Suprapubic skin (tissue), 4 donors: ENCODE measurements around the gene FOXE3. TPM values are rescaled to one million over a fixed set of nuclear protein-coding genes. Genes with fewer than 3 reads are reported as not detected.
A peak's percentile ranks its signal among the peaks of the same experiment; 100 is the strongest.

ENCODE experiments used
- DNase-seq, 2 donors: peaks; one replicate each; pipeline ENCODE4 v3.0.0-alpha.2; 2019; ENCODE audit warnings: low spot score in 2 of 2
- H3K27ac ChIP-seq: fragments of 200-600 bp; sonication (generic); one replicate; pipeline ENCODE4 v1.5.1; 2019
- H3K27me3 ChIP-seq: fragments of 200-600 bp; sonication (generic); one replicate; pipeline ENCODE4 v1.5.1; 2019
- H3K36me3 ChIP-seq: fragments of 200-600 bp; sonication (generic); one replicate; pipeline ENCODE4 v1.5.1; 2019
- H3K4me1 ChIP-seq: fragments of 200-600 bp; sonication (generic); one replicate; pipeline ENCODE4 v1.5.1; 2019
- H3K4me3 ChIP-seq: fragments of 200-600 bp; sonication (generic); one replicate; pipeline ENCODE4 v1.5.1; 2019; ENCODE audit warnings: mild to moderate bottlenecking
- H3K9me3 ChIP-seq: fragments of 200-600 bp; sonication (generic); one replicate; pipeline ENCODE4 v1.5.1; 2019
- EP300 ChIP-seq: sonication (generic); formaldehyde crosslinking; IDR thresholded peaks from one replicate; pipeline ENCODE4 v1.6.1; 2017; ENCODE audit warnings: antibody characterized with exemption
- POLR2A ChIP-seq, 2 donors: fragments of 450-650 bp; IDR thresholded peaks; one replicate each; pipeline ENCODE4 v1.6.1; 2017; ENCODE audit warnings: antibody characterized with exemption in 2 of 2, mild to moderate bottlenecking in 2 of 2, moderate library complexity in 2 of 2
- POLR2AphosphoS5 ChIP-seq, 3 donors: sonication (generic); formaldehyde crosslinking; IDR thresholded peaks; one replicate each; pipeline ENCODE4 v1.6.1; 2017; ENCODE audit warnings: antibody characterized with exemption in 3 of 3
- WGBS: methylation state at CpG from one replicate; pipeline ENCODE4 v1.1.5; 2018; 5-methylcytosine and 5-hydroxymethylcytosine counted together
- total RNA-seq, 4 donors: library from RNA; depleted of rRNA; stranded (reverse); fragments of >200 nt; gene quantifications; one replicate each; pipeline ENCODE4 v1.1.0, GENCODE V29; 2016
- TF ChIP-seq, protein P1 (sequence below), 2 donors: fragments of 200-600 bp in 1 of 2; fragments of 450-650 bp in 1 of 2; sonication (generic) in 1 of 2; IDR thresholded peaks; one replicate each; pipeline ENCODE4 v1.5.1; 2016 to 2019; ENCODE audit warnings: antibody characterized with exemption in 2 of 2, mild to moderate bottlenecking in 1 of 2, moderate library complexity in 1 of 2

The FOXE3 gene
- total RNA-seq, 4 donors from 2014 or later, result not detected

DNA sequence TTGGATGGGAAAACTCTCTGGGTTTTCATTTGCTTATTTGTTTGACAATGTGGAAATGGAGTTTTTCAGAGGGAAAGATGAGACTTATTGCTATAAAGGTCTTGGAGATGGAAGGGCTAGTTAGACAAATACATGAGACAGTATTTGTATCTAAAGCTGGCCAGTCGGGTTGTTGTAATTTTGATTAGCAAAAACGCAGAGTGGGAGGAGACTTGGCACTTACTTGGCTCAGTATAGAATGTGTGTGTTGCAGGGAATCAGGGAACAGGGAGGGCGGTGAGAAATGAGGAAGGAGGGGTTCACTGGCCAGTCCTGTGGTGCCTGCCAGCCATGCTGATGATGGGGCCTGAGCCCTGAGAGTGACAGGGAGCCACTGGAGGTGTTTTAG is 6.0 kb upstream of the FOXE3 start:
- TF ChIP-seq POLR2A (IDR thresholded peaks at IDR 0.05) (no peak), POLR2AphosphoS5 (IDR thresholded peaks at IDR 0.05) (no peak), EP300 (no peak)
- TF ChIP-seq, protein P1, sequence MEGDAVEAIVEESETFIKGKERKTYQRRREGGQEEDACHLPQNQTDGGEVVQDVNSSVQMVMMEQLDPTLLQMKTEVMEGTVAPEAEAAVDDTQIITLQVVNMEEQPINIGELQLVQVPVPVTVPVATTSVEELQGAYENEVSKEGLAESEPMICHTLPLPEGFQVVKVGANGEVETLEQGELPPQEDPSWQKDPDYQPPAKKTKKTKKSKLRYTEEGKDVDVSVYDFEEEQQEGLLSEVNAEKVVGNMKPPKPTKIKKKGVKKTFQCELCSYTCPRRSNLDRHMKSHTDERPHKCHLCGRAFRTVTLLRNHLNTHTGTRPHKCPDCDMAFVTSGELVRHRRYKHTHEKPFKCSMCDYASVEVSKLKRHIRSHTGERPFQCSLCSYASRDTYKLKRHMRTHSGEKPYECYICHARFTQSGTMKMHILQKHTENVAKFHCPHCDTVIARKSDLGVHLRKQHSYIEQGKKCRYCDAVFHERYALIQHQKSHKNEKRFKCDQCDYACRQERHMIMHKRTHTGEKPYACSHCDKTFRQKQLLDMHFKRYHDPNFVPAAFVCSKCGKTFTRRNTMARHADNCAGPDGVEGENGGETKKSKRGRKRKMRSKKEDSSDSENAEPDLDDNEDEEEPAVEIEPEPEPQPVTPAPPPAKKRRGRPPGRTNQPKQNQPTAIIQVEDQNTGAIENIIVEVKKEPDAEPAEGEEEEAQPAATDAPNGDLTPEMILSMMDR (IDR thresholded peaks at IDR 0.05), result no peak
- no peak for DNase-seq
- peaks cover 3% of the 10 kb centered on the region for H3K27me3 ChIP-seq
- H3K9me3 ChIP-seq, result no peaks in the 10 kb centered on the region
- WGBS, result 66% methylated on average over 3 of the region's 3 CpGs
- no peaks in the 10 kb centered on the region for H3K36me3 ChIP-seq
- H3K4me3 ChIP-seq, result no peak overlapping the region
- no peak overlapping the region for H3K27ac ChIP-seq
- no peaks in the 10 kb centered on the region for H3K4me1 ChIP-seq

DNA sequence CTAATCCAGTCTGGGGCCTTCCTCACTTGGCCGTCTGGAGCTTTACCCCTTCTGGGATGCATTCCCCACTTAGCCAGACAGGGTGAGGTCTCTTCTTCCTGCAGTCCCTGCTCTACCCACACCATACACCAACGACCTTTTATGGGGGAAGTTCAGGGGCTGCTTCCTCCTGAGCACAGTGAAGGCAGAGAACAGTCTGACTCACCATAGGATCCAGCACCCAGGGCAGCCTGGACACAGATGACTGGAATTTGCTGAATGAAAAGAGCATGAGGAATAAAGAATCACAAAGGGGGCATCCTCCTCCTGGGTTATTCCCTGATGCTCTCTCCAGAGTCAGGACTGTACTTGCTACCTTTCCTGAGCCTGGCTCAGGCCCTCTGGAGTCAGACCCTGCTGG is 4.6 kb upstream of the FOXE3 start:
- Histone ChIP-seq H3K27ac (no peak overlapping the region), H3K36me3 (no peaks in the 10 kb centered on the region), H3K27me3 (peaks cover 17% of the 10 kb centered on the region), H3K9me3 (no peaks in the 10 kb centered on the region), H3K4me3 (no peak overlapping the region), H3K4me1 (peaks cover under 1% of the 10 kb centered on the region)
- TF ChIP-seq POLR2AphosphoS5 (IDR thresholded peaks at IDR 0.05) (no peak), EP300 (no peak), POLR2A (IDR thresholded peaks at IDR 0.05) (no peak)
- TF ChIP-seq, protein P1 (IDR thresholded peaks at IDR 0.05), result no peak
- 64% methylated on average over 2 of the region's 2 CpGs for WGBS
- DNase-seq, result no peak

DNA sequence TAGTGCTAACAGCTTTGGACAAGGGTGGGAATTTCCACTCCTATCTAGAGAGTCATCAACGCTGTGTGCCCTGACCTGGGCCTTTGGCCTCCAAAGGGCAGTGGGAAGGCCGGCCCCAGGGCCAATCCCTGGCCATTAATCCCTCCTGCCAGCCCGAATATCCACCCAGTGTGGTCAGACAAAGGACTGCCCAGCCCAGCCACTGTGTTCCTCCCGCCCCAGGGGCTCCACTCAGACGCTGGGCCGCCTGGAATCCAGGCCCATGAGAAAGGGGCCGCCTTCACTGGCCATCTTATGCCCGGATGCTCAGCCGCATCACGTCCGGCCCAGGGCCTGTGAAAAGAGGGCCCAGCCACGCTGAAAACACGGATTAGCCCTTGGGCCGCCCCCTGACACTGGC is 3.6 kb upstream of the FOXE3 start:
- H3K27me3 ChIP-seq, result peaks cover 27% of the 10 kb centered on the region
- DNase-seq, result no peak
- H3K9me3 ChIP-seq, result no peaks in the 10 kb centered on the region
- WGBS, result 100% methylated on average over 6 of the region's 14 CpGs
- no peak overlapping the region for H3K4me3 ChIP-seq
- H3K36me3 ChIP-seq, result no peaks in the 10 kb centered on the region
- H3K4me1 ChIP-seq, result peaks cover 9% of the 10 kb centered on the region
- no peak overlapping the region for H3K27ac ChIP-seq
- TF ChIP-seq EP300, result no peak
- TF ChIP-seq, protein P1 (IDR thresholded peaks at IDR 0.05), result no peak

DNA sequence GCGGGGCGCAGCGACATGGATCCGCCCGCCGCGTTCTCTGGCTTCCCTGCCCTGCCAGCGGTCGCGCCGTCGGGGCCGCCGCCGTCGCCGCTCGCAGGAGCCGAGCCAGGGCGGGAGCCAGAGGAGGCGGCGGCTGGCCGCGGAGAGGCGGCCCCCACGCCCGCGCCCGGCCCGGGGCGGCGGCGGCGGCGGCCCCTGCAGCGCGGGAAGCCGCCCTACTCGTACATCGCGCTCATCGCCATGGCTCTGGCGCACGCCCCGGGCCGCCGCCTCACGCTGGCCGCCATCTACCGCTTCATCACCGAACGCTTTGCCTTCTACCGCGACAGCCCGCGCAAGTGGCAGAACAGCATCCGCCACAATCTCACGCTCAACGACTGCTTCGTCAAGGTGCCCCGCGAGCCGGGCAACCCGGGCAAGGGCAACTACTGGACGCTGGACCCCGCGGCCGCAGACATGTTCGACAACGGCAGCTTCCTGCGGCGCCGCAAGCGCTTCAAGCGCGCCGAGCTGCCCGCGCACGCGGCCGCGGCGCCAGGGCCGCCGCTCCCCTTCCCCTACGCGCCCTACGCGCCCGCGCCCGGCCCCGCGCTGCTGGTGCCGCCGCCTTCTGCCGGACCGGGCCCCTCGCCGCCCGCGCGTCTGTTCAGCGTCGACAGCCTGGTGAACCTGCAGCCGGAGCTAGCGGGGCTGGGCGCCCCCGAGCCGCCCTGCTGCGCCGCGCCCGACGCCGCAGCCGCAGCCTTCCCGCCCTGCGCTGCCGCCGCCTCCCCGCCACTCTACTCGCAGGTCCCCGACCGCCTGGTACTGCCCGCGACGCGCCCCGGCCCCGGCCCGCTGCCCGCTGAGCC is 459 bp downstream of the FOXE3 start:
- WGBS, result 5% methylated on average over 39 of the region's 134 CpGs
- peaks cover 9% of the 10 kb centered on the region for H3K4me1 ChIP-seq
- H3K27ac ChIP-seq, result no peak overlapping the region
- no peak for DNase-seq
- no peak for TF ChIP-seq POLR2A (IDR thresholded peaks at IDR 0.05)
- no peak for TF ChIP-seq EP300
- TF ChIP-seq POLR2AphosphoS5 (IDR thresholded peaks at IDR 0.05), result no peak
- TF ChIP-seq, protein P1 (IDR thresholded peaks at IDR 0.05), result no peak
- no peaks in the 10 kb centered on the region for H3K9me3 ChIP-seq
- no peaks in the 10 kb centered on the region for H3K36me3 ChIP-seq
- peaks cover 53% of the 10 kb centered on the region for H3K27me3 ChIP-seq
- peak overlapping the region; percentile 45 for H3K4me3 ChIP-seq

DNA sequence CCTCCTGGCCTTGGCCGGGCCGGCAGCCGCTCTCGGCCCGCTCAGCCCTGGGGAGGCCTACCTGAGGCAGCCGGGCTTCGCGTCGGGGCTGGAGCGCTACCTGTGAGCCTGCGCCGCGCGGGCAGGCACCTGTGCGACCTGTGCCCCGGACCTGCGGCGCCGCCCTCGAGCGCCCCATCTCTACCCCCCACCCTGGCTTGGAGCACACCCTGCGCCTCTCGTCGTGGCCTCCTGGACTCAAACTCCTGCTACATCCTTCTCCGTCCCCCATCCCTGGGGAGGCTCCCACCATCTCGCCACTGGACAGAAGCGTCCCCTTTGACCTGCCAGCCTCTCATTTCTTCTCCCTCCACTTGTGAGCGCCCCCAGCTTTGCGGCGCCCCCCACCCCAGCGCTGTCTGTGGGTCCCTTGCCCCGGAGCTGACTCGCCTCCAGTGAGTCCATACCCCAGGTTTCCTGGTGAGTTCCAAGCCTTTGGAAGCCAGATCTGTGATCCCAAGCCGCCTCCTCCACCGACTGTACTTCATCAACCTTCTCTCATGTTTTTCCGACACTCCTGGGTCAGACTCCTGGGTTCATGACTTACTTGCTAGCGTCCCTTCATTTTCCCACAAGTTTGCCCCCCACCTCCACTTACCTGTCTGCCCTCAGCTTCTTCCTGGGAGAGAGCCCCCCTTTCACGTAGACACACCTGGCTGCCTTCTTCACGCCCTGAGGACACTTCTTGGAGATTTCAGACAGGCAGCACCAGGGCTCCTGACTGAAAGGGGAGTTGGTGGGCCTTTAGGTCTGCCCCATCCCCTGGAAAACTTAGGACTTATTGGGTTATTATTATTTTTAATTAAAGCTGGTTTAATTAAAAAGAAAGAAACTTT is 1.3 kb downstream of the FOXE3 start:
- Histone ChIP-seq H3K27me3 (peaks cover 53% of the 10 kb centered on the region), H3K9me3 (no peaks in the 10 kb centered on the region)

More for the DNA sequence above, 1.3 kb downstream of the FOXE3 start:
- WGBS, result 59% methylated on average over 19 of the region's 39 CpGs
- Histone ChIP-seq H3K27ac (no peak overlapping the region), H3K36me3 (no peaks in the 10 kb centered on the region), H3K4me1 (peaks cover 9% of the 10 kb centered on the region), H3K4me3 (peak overlapping the region; percentile 45)
- no peak for DNase-seq
- TF ChIP-seq EP300 (no peak), POLR2A (IDR thresholded peaks at IDR 0.05) (no peak), POLR2AphosphoS5 (IDR thresholded peaks at IDR 0.05) (no peak)
- TF ChIP-seq, protein P1 (IDR thresholded peaks at IDR 0.05), result no peak
